HepG2 (cell line): ENCODE data around the gene GRB7. TPM values are rescaled to one million over a fixed set of nuclear protein-coding genes. Genes with fewer than 3 reads are reported as not detected.

Source experiments
- ATAC-seq: fragments of 200-7000 bp; cut with Tn5 transposase; 3 replicates; pipeline ENCODE4 v1.9.1; 2020; ENCODE audit warnings: mild to moderate bottlenecking, moderate library complexity
- BruUV-seq: library from RNA; stranded (reverse); fragments of 400-500 nt; replicated peaks from 2 replicates; lab custom pipeline; 2021; lab: Mats Ljungman, UMichigan
- CTCF ChIA-PET: fragments of 300-600 bp; formaldehyde crosslinking; extraction: SDS; loops from one replicate; lab custom pipeline; 2021; ENCODE audit warnings: low total read pairs, inconsistent platforms, low intra/inter-chr PET ratio; lab: Yijun Ruan, JAX
- POLR2A ChIA-PET: fragments of 350-600 bp; sonication (Branson Sonifier 250); formaldehyde crosslinking; loops from one replicate; lab custom pipeline; 2020; ENCODE audit warnings: antibody characterized with exemption, inconsistent platforms; lab: Yijun Ruan, JAX
- DNase-seq: peaks from one replicate; pipeline ENCODE4 v3.0.0-alpha.2; 2015; ENCODE audit warnings: low spot score
- FAIRE-seq: peaks from 3 replicates; lab custom pipeline; 2011; peaks lifted over from hg19 to GRCh38; lab: Jason Lieb, UNC
- H2AFZ ChIP-seq: one replicate; pipeline ENCODE4 v1.6.1; 2011; ENCODE audit warnings: low read length, inconsistent platforms
- H3K27ac ChIP-seq: fragments of 300-600 bp; 3 replicates; pipeline ENCODE4 v1.8.0; 2011; ENCODE audit warnings: mixed run types, mild to moderate bottlenecking, mixed read lengths, low read length, inconsistent platforms; ENCODE audit not compliant: insufficient read depth; ENCODE audit errors: extremely low read length
- H3K27me3 ChIP-seq, 2 experiments: fragments of 200-600 bp in 1 of 2; 2 replicates in 1 of 2; 3 replicates in 1 of 2; pipeline versions ENCODE4 v1.6.0 to v1.8.0; 2011; ENCODE audit warnings: low read length in 2 of 2, mild to moderate bottlenecking in 2 of 2, moderate library complexity in 2 of 2, inconsistent platforms in 1 of 2; ENCODE audit not compliant: insufficient read depth in 2 of 2, control insufficient read depth in 1 of 2
- H3K36me3 ChIP-seq, 2 experiments: fragments of 200-600 bp in 1 of 2; replicated peaks in 1 of 2; 2 replicates in 1 of 2; 3 replicates in 1 of 2; pipeline versions ENCODE4 v1.5.1 to v1.8.0; 2011; ENCODE audit warnings: low read length in 2 of 2, inconsistent platforms in 1 of 2; ENCODE audit not compliant: insufficient read depth in 2 of 2, control insufficient read depth in 1 of 2
- H3K4me1 ChIP-seq: 2 replicates; pipeline ENCODE4 v1.5.1; 2012; ENCODE audit warnings: low read length, inconsistent platforms; ENCODE audit not compliant: insufficient read depth
- H3K4me2 ChIP-seq: 2 replicates; pipeline ENCODE4 v1.6.0; 2011; ENCODE audit warnings: low read depth, low read length, inconsistent platforms
- H3K4me3 ChIP-seq, 3 experiments: fragments of 200-600 bp in 1 of 3; sonication (generic), shearing (Covaris generic) in 1 of 3; replicated peaks in 1 of 3; 2 replicates each; pipeline ENCODE4 v1.5.1; 2011 to 2016; ENCODE audit warnings: low read length in 3 of 3, inconsistent platforms in 2 of 3, low read depth in 2 of 3, mild to moderate bottlenecking in 2 of 3, control low read depth in 1 of 3, mixed read lengths in 1 of 3; ENCODE audit not compliant: insufficient read depth in 1 of 3
- H3K79me2 ChIP-seq: one replicate; pipeline ENCODE4 v1.6.1; 2011; ENCODE audit warnings: low read length, inconsistent platforms; ENCODE audit not compliant: insufficient read depth
- H3K9ac ChIP-seq: 2 replicates; pipeline ENCODE4 v1.6.0; 2011; ENCODE audit warnings: mild to moderate bottlenecking, low read depth, low read length, inconsistent platforms; ENCODE audit not compliant: insufficient read depth
- H3K9me3 ChIP-seq: 2 replicates; pipeline ENCODE4 v1.5.1; 2012; ENCODE audit warnings: mild to moderate bottlenecking, low read length
- H4K20me1 ChIP-seq: 2 replicates; pipeline ENCODE4 v1.6.0; 2011; ENCODE audit warnings: inconsistent platforms, mild to moderate bottlenecking, low read length, moderate library complexity; ENCODE audit not compliant: insufficient read depth
- HOXA5 ChIP-seq: sonication (generic); formaldehyde crosslinking; IDR thresholded peaks from 2 replicates; pipeline ENCODE4 v1.4.0; 2020; ENCODE audit warnings: missing genetic modification reagents
- HOXA9 ChIP-seq: sonication (generic); formaldehyde crosslinking; IDR thresholded peaks from 2 replicates; pipeline ENCODE4 v1.8.1; 2022; ENCODE audit warnings: missing genetic modification reagents, mild to moderate bottlenecking, moderate library complexity, borderline replicate concordance
- NCOA1 ChIP-seq: sonication (generic); formaldehyde crosslinking; IDR thresholded peaks from 2 replicates; pipeline ENCODE4 v1.9.0; 2021; ENCODE audit warnings: missing genetic modification reagents
- NR1H2 ChIP-seq: sonication (generic); formaldehyde crosslinking; IDR thresholded peaks from 2 replicates; pipeline ENCODE4 v1.8.1; 2022; ENCODE audit warnings: low read depth, missing genetic modification reagents, borderline replicate concordance
- POLR2A ChIP-seq, 2 experiments: IDR thresholded peaks; 2 replicates each; pipeline ENCODE4 v1.6.1; 2011; ENCODE audit warnings: low read depth in 2 of 2, low read length in 2 of 2, mild to moderate bottlenecking in 1 of 2, moderate library complexity in 1 of 2; ENCODE audit not compliant: insufficient read depth in 1 of 2
- SNRNP70 ChIP-seq: fragments of 200-400 bp; formaldehyde crosslinking; IDR thresholded peaks from 2 replicates; pipeline ENCODE4 v1.6.1; 2017; ENCODE audit warnings: mild to moderate bottlenecking, low read depth, low read length, moderate library complexity
- ZBTB2 ChIP-seq: sonication (generic); formaldehyde crosslinking; IDR thresholded peaks from 2 replicates; pipeline ENCODE4 v1.8.0; 2022; ENCODE audit warnings: low read depth, missing genetic modification reagents
- ZNF317 ChIP-seq: sonication (generic); formaldehyde crosslinking; IDR thresholded peaks from 2 replicates; pipeline ENCODE4 v1.5.0; 2020; ENCODE audit warnings: mild to moderate bottlenecking, missing genetic modification reagents
- ZNF615 ChIP-seq: sonication (generic); formaldehyde crosslinking; IDR thresholded peaks from 2 replicates; pipeline ENCODE4 v1.5.0; 2020; ENCODE audit warnings: mild to moderate bottlenecking, missing genetic modification reagents, borderline replicate concordance
- ZNF629 ChIP-seq: sonication (generic); formaldehyde crosslinking; conservative IDR thresholded peaks from 2 replicates; pipeline ENCODE4 v1.5.0; 2020; ENCODE audit warnings: missing genetic modification reagents
- ZNF841 ChIP-seq: sonication (generic); formaldehyde crosslinking; IDR thresholded peaks from 2 replicates; pipeline ENCODE4 v1.8.1; 2023; ENCODE audit warnings: missing genetic modification reagents, borderline replicate concordance
- WGBS: methylation state at CpG from one replicate; pipeline ENCODE4 v1.1.6; 2017; ENCODE audit warnings: low lambda C conversion rate; 5-methylcytosine and 5-hydroxymethylcytosine counted together
- in situ Hi-C: cut with HindIII; loops from 2 replicates; pipeline ENCODE4 v1.10.0; 2017; ENCODE audit warnings: low pct_unique_long_range_greater_than_20kb; ENCODE audit not compliant: extremely low pct_ligation_motif_present
- intact Hi-C: fragments of 100-400 bp; cut with micrococcal nuclease; formaldehyde crosslinking; loops from one replicate; pipeline ENCODE4 v1.10.0; 2022; ENCODE audit not compliant: unreplicated experiment
- polyA plus RNA-seq, 8 experiments: library from polyadenylated mRNA; depleted of rRNA in 3 of 8; stranded (reverse) in 7 of 8; unstranded in 1 of 8; fragments of >200 nt; fragmentation: Illumina TruSeq in 4 of 8; extraction: Trizol in 4 of 8; gene quantifications; 2 replicates each; pipeline versions ENCODE4 v1.2.1 to v1.2.3, GENCODE V29; 2011 to 2016; ENCODE audit warnings: low read depth in 4 of 8, missing spikeins in 1 of 8, mixed read lengths in 1 of 8; ENCODE audit not compliant: insufficient read depth in 1 of 8
- total RNA-seq, 5 experiments: library from RNA; depleted of rRNA; stranded (reverse); fragments of >200 nt; fragmentation: Illumina TruSeq; extraction: Trizol; gene quantifications; 2 replicates each; pipeline ENCODE4 v1.2.3, GENCODE V29; 2016; ENCODE audit warnings: low read depth in 1 of 5

The GRB7 gene
- total and polyA plus RNA-seq, 2 of the 13 experiments (the other 11 are each of a cell fraction or from before 2014, with no cell fraction given): 60.2 to 77.7 TPM

DNA sequence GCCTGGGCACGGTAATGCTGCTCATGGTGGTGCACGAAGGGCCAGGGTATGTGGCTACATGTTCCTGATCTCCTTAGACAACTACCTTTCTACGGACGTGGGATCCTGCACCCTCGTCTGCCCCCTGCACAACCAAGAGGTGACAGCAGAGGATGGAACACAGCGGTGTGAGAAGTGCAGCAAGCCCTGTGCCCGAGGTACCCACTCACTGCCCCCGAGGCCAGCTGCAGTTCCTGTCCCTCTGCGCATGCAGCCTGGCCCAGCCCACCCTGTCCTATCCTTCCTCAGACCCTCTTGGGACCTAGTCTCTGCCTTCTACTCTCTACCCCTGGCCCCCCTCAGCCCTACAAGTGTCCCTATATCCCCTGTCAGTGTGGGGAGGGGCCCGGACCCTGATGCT lies 25.9 kb upstream of the GRB7 start:
- no peak for ATAC-seq
- H3K9me3 ChIP-seq: no peaks in the 10 kb centered on the region
- no peak overlapping the region for H2AFZ ChIP-seq
- WGBS: 95% methylated on average over 10 of the region's 10 CpGs
- no peak overlapping the region for H3K27ac ChIP-seq
- H3K4me1 ChIP-seq: no peaks in the 10 kb centered on the region
- TF ChIP-seq HOXA9 (no peak), POLR2A (IDR thresholded peaks at IDR 0.05; ENCODE audit: insufficient read depth in 1 of 2, low read depth in 2 of 2, low read length in 2 of 2) (0 out of 4 replicates have a peak, but pooled peaks of 1 of the 2 experiments have one; percentile 7)
- no peak overlapping the region for H3K9ac ChIP-seq
- H3K4me2 ChIP-seq: no peak overlapping the region
- FAIRE-seq: no peak
- H3K4me3 ChIP-seq: no peak overlapping the region
- in situ Hi-C loops (no loop called here), intact Hi-C loops (no loop called here)
- H4K20me1 ChIP-seq: no peaks in the 10 kb centered on the region
- ChIA-PET POLR2A (interaction anchor here (1.7 kb wide), 1 partner anchor 16 kb away, joined by 8 read pairs; no protein-coding TSS in a partner anchor), CTCF (no interaction called here)
- no TSS peak for BruUV-seq
- H3K36me3 ChIP-seq: peaks cover 56 to 90% of the 10 kb centered on the region in 2 experiments
- no peak for DNase-seq
- no peaks in the 10 kb centered on the region for H3K79me2 ChIP-seq
- no peaks in the 10 kb centered on the region for H3K27me3 ChIP-seq

DNA sequence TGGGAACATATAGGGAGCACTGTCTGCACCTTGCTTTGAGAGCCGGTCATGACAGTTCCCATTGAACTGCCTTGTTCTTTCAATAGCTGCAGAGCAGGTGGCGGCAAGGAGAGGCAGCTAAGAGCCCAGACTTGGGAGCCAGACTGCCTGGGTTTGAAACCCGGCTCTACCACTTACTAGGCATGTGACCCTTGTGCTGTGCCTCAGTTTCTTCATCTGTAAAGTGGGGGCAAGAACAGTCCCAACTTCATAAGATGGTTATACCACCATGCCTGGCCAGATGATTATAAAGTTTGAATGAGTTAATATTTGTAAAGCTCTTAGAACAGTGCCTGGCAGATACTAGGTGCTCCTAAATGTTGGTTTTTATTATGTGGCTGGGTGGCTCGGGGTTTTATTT lies 23.5 kb upstream of the GRB7 start:
- intact Hi-C loops: no loop called here
- DNase-seq: no peak
- Histone ChIP-seq H3K9me3 (no peaks in the 10 kb centered on the region), H2AFZ (no peak overlapping the region), H3K9ac (no peak overlapping the region), H3K27me3 (no peaks in the 10 kb centered on the region), H3K4me1 (no peaks in the 10 kb centered on the region), H3K4me3 (no peak overlapping the region), H3K36me3 (peaks cover 44 to 88% of the 10 kb centered on the region in 2 experiments), H3K27ac (no peak overlapping the region), H4K20me1 (no peaks in the 10 kb centered on the region), H3K4me2 (no peak overlapping the region), H3K79me2 (no peaks in the 10 kb centered on the region)
- BruUV-seq: no TSS peak
- ChIA-PET CTCF (no interaction called here), POLR2A (interaction anchor here (1.0 to 4.1 kb wide), 3 partner anchors 11 to 19 kb away, joined by 3 to 11 read pairs (median 5); partner anchors contain the start of gene MIEN1)
- no peak for FAIRE-seq
- 95% methylated on average over 4 of the region's 4 CpGs for WGBS
- TF ChIP-seq ZNF317 (CRISPR knock-in tag) (no peak), ZBTB2 (CRISPR knock-in tag) (no peak), NR1H2 (CRISPR knock-in tag) (no peak), NCOA1 (no peak), ZNF629 (CRISPR knock-in tag) (peak; percentile 86), SNRNP70 (no peak), ZNF615 (CRISPR knock-in tag) (no peak), HOXA5 (CRISPR knock-in tag) (no peak), ZNF841 (CRISPR knock-in tag) (no peak)
- no peak for ATAC-seq
- in situ Hi-C loops: no loop called here
